Skin of body (tissue), 2 donors: ENCODE data around the gene AMBRA1. TPM values are rescaled to one million over a fixed set of nuclear protein-coding genes. Genes with fewer than 3 reads are reported as not detected.

ENCODE experiments used
- DNase-seq: peaks from one replicate; lab custom pipeline; 2025; lab: John Stamatoyannopoulos, UW
- total RNA-seq: library from RNA; depleted of rRNA; stranded (reverse); fragments of >200 nt; gene quantifications from one replicate; pipeline ENCODE4 v1.2.3, GENCODE V29; 2014

AMBRA1 gene
- total RNA-seq, 1 donor from 2014 or later = 19.8 TPM

- DNase-seq = no peak
Measured at GRCh38 chr11:46370253-46370652, 223.6 kb downstream of the AMBRA1 start.

GRCh38 chr11:46369458-46370152 lies 224.2 kb downstream of the AMBRA1 start:
- no peak for DNase-seq

GRCh38 chr11:46367916-46368267 lies 225.9 kb downstream of the AMBRA1 start:
- DNase-seq = no peak

GRCh38 chr11:46367244-46367915 lies 226.4 kb downstream of the AMBRA1 start:
- peak; percentile 63 for DNase-seq

GRCh38 chr11:46366661-46367161 lies 227.1 kb downstream of the AMBRA1 start:
- no peak for DNase-seq

GRCh38 chr11:46366260-46366659 lies 227.6 kb downstream of the AMBRA1 start:
- no peak for DNase-seq

GRCh38 chr11:46364791-46365190 lies 229.0 kb downstream of the AMBRA1 start:
- DNase-seq = no peak

- no peak for DNase-seq
Measured at GRCh38 chr11:46364056-46364455, 229.8 kb downstream of the AMBRA1 start.

- no peak for DNase-seq
Measured at GRCh38 chr11:46363455-46364005, 230.3 kb downstream of the AMBRA1 start.

- peak; percentile 32 for DNase-seq
Measured at GRCh38 chr11:46363031-46363407, 230.8 kb downstream of the AMBRA1 start.

GRCh38 chr11:46362156-46363030 lies 231.4 kb downstream of the AMBRA1 start:
- DNase-seq = no peak

- peak; percentile 76 for DNase-seq
Measured at GRCh38 chr11:46361283-46362155, 232.3 kb downstream of the AMBRA1 start.

- no peak for DNase-seq
Measured at GRCh38 chr11:46360878-46361277, 232.9 kb downstream of the AMBRA1 start.

GRCh38 chr11:46359953-46360352 lies 233.9 kb downstream of the AMBRA1 start:
- peak; percentile 28 for DNase-seq

GRCh38 chr11:46357483-46357936 lies 236.3 kb downstream of the AMBRA1 start:
- no peak for DNase-seq

GRCh38 chr11:46356924-46357482 lies 236.8 kb downstream of the AMBRA1 start:
- DNase-seq = no peak

GRCh38 chr11:46353698-46354097 lies 240.1 kb downstream of the AMBRA1 start:
- DNase-seq = no peak

GRCh38 chr11:46352063-46352841 lies 241.6 kb downstream of the AMBRA1 start:
- DNase-seq = no peak

- no peak for DNase-seq
Measured at GRCh38 chr11:46351606-46352005, 242.2 kb downstream of the AMBRA1 start.
